ENCODE data around the gene RPS6KL1. TPM values are rescaled to one million over a fixed set of nuclear protein-coding genes. Genes with fewer than 3 reads are reported as not detected.
"Not testable (repeated sequence)": the region's sequence is repeated elsewhere in the genome, so short reads cannot be mapped to it uniquely, and the experiment has no call there.

The RPS6KL1 gene
- total and polyA plus RNA-seq, 2 experiments from 2014 or later, result 5.6 to 6.5 TPM

DNA sequence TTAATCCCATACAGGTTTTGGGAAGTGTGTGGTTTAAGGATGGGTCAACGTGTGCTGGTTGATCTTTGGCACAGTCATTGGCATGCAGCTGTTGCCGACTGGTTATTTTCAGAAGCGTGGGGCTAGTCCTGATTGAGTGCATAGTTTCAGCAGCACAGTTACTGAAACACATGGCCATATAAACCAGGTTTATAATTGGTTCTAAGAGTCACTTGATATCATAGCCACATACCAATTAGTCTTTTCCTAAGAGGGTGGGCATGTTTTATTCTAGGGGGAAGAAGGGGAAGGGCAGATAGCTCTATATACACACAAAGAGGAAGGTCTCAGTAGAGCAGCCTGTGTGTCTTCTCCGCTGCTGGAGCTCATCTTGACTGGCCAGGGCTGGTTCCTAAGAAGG is 11.0 kb upstream of the RPS6KL1 start:
- Histone ChIP-seq H3K4me2 (no peak overlapping the region), H3K4me1 (ENCODE audit: insufficient read depth) (no peaks in the 10 kb centered on the region), H3K27me3 (ENCODE audit: insufficient read depth) (no peaks in the 10 kb centered on the region), H2AFZ (peak overlapping the region; percentile 95), H4K20me1 (replicated peaks; ENCODE audit: insufficient read depth) (no peaks in the 10 kb centered on the region), H3F3A (replicated peaks; ENCODE audit: low read depth) (no peaks in the 10 kb centered on the region), H3K27ac (ENCODE audit: low read depth) (no peak overlapping the region), H3K36me3 (ENCODE audit: insufficient read depth) (no peaks in the 10 kb centered on the region), H3K9me2 (ENCODE audit: insufficient read depth) (no peaks in the 10 kb centered on the region), H3K79me2 (replicated peaks; ENCODE audit: insufficient read depth) (no peaks in the 10 kb centered on the region), H3K4me3 (no peak overlapping the region)
- no peaks in the 10 kb centered on the region for H3K9me3 Mint-ChIP-seq
- TF ChIP-seq, protein P1, sequence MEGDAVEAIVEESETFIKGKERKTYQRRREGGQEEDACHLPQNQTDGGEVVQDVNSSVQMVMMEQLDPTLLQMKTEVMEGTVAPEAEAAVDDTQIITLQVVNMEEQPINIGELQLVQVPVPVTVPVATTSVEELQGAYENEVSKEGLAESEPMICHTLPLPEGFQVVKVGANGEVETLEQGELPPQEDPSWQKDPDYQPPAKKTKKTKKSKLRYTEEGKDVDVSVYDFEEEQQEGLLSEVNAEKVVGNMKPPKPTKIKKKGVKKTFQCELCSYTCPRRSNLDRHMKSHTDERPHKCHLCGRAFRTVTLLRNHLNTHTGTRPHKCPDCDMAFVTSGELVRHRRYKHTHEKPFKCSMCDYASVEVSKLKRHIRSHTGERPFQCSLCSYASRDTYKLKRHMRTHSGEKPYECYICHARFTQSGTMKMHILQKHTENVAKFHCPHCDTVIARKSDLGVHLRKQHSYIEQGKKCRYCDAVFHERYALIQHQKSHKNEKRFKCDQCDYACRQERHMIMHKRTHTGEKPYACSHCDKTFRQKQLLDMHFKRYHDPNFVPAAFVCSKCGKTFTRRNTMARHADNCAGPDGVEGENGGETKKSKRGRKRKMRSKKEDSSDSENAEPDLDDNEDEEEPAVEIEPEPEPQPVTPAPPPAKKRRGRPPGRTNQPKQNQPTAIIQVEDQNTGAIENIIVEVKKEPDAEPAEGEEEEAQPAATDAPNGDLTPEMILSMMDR (conservative IDR thresholded peaks at IDR 0.05; ENCODE audit: low read depth in 2 of 2), result no peak
- no peak for TF ChIP-seq EZH2phosphoT487 (IDR thresholded peaks at IDR 0.05; ENCODE audit: unreplicated experiment)
- H3K4me1 Mint-ChIP-seq, result no peaks in the 10 kb centered on the region; the same call in 2 of the 3 replicates
- H3K4me3 Mint-ChIP-seq, result no peak overlapping the region
- H3K27ac Mint-ChIP-seq, result no peak overlapping the region
- H3K27me3 Mint-ChIP-seq (ENCODE audit: insufficient read depth, low read depth, poor library complexity), result peaks cover 3% of the 10 kb centered on the region
- ATAC-seq, result no peak; the same call in 2 of the 3 replicates
- no peaks in the 10 kb centered on the region for H3K36me3 Mint-ChIP-seq (ENCODE audit: low read depth)
- DNase-seq (ENCODE audit: low spot score), result no peak

DNA sequence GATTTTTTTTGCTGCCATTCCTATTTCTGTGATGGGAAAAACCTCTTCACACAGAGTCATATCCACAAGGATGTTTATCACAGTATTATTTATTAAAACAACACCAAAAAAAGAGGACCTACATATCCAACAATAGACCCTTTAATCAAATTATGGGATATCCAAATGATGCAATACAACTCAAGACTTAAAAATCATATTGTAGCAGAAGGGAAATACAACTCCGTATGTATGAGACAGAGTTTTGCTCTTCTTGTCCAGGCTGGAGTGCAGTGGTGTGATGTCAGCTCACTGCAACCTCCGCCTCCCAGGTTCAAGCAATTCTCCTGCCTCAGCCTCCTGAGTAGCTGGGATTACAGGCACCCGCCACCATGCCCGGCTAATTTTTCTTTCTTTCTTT is 9.9 kb upstream of the RPS6KL1 start:
- H3K4me2 ChIP-seq; H3K36me3 ChIP-seq (ENCODE audit: insufficient read depth); H3K36me3 Mint-ChIP-seq (ENCODE audit: low read depth); H3K9me3 Mint-ChIP-seq; H3K9me2 ChIP-seq (ENCODE audit: insufficient read depth); H3F3A ChIP-seq (replicated peaks; ENCODE audit: low read depth); H3K27ac ChIP-seq (ENCODE audit: low read depth); ATAC-seq; H3K27me3 ChIP-seq (ENCODE audit: insufficient read depth); H2AFZ ChIP-seq; H3K4me3 Mint-ChIP-seq; H3K4me1 Mint-ChIP-seq; H3K27ac Mint-ChIP-seq; H3K27me3 Mint-ChIP-seq (ENCODE audit: insufficient read depth, low read depth, poor library complexity); H3K79me2 ChIP-seq (replicated peaks; ENCODE audit: insufficient read depth); H4K20me1 ChIP-seq (replicated peaks; ENCODE audit: insufficient read depth); H3K4me3 ChIP-seq; DNase-seq (ENCODE audit: low spot score); H3K4me1 ChIP-seq (ENCODE audit: insufficient read depth): not testable (repeated sequence)

GRCh38 chr14:74932401-74932901 is 9.4 kb upstream of the RPS6KL1 start:
- Mint-ChIP-seq H3K4me3 (no peak overlapping the region), H3K27ac (no peak overlapping the region), H3K9me3 (no peaks in the 10 kb centered on the region), H3K36me3 (ENCODE audit: low read depth) (no peaks in the 10 kb centered on the region), H3K4me1 (no peaks in the 10 kb centered on the region; the same call in 2 of the 3 replicates), H3K27me3 (ENCODE audit: insufficient read depth, low read depth, poor library complexity) (peaks cover 3% of the 10 kb centered on the region)
- ATAC-seq, result no peak
- H3F3A ChIP-seq (replicated peaks; ENCODE audit: low read depth), result no peaks in the 10 kb centered on the region
- H3K27ac ChIP-seq (ENCODE audit: low read depth), result no peak overlapping the region
- no peaks in the 10 kb centered on the region for H3K9me2 ChIP-seq (ENCODE audit: insufficient read depth)
- H3K4me3 ChIP-seq, result no peak overlapping the region
- no peaks in the 10 kb centered on the region for H3K36me3 ChIP-seq (ENCODE audit: insufficient read depth)
- H3K27me3 ChIP-seq (ENCODE audit: insufficient read depth), result no peaks in the 10 kb centered on the region
- no peaks in the 10 kb centered on the region for H3K79me2 ChIP-seq (replicated peaks; ENCODE audit: insufficient read depth)
- H4K20me1 ChIP-seq (replicated peaks; ENCODE audit: insufficient read depth), result no peaks in the 10 kb centered on the region
- DNase-seq (ENCODE audit: low spot score), result no peak
- no peak overlapping the region for H3K4me2 ChIP-seq
- H2AFZ ChIP-seq, result peak overlapping the region; percentile 90
- H3K4me1 ChIP-seq (ENCODE audit: insufficient read depth), result no peaks in the 10 kb centered on the region
- TF ChIP-seq ZNF331 (CRISPR knock-in tag; IDR thresholded peaks at IDR 0.05; ENCODE audit: low read depth), result no peak
- TF ChIP-seq REST (IDR thresholded peaks at IDR 0.05; ENCODE audit: unreplicated experiment), result no peak
- no peak for TF ChIP-seq CREB1 (CRISPR knock-in tag; IDR thresholded peaks at IDR 0.05; ENCODE audit: low read depth)
- TF ChIP-seq NANOG (IDR thresholded peaks at IDR 0.05; ENCODE audit: borderline replicate concordance), result no peak
